NCI-H2227 (cell line): ENCODE data around the gene PRKG1.

Experiments used
- DNase-seq: peaks from one replicate; lab custom pipeline; 2025; ENCODE audit not compliant: unreplicated experiment; lab: John Stamatoyannopoulos, UW

PRKG1 gene

GRCh38 chr10:51861731-51862130, 787.4 kb downstream of the PRKG1 start:
- no peak for DNase-seq

GRCh38 chr10:51862149-51862548, 787.9 kb downstream of the PRKG1 start:
- no peak for DNase-seq

- DNase-seq, result no peak
These were observed 793.7 kb downstream of the PRKG1 start for GRCh38 chr10:51867956-51868355.

- DNase-seq, result no peak
These were observed 799.8 kb downstream of the PRKG1 start for GRCh38 chr10:51874131-51874530.

- no peak for DNase-seq
These were observed 801.3 kb downstream of the PRKG1 start for GRCh38 chr10:51875610-51876009.

GRCh38 chr10:51876503-51876902, 802.2 kb downstream of the PRKG1 start:
- no peak for DNase-seq

GRCh38 chr10:51876979-51877378, 802.7 kb downstream of the PRKG1 start:
- DNase-seq, result no peak

GRCh38 chr10:51877636-51878035, 803.3 kb downstream of the PRKG1 start:
- DNase-seq, result no peak

- no peak for DNase-seq
These were observed 804.4 kb downstream of the PRKG1 start for GRCh38 chr10:51878695-51879094.

- DNase-seq, result no peak
These were observed 805.0 kb downstream of the PRKG1 start for GRCh38 chr10:51879238-51879637.

GRCh38 chr10:51881213-51881612, 806.9 kb downstream of the PRKG1 start:
- no peak for DNase-seq

GRCh38 chr10:51886438-51887068, 812.3 kb downstream of the PRKG1 start:
- no peak for DNase-seq

- DNase-seq, result no peak
These were observed 814.0 kb downstream of the PRKG1 start for GRCh38 chr10:51888263-51888662.

GRCh38 chr10:51892313-51892712, 818.0 kb downstream of the PRKG1 start:
- no peak for DNase-seq

- DNase-seq, result peak; percentile 39
These were observed 818.8 kb downstream of the PRKG1 start for GRCh38 chr10:51892965-51893658.

GRCh38 chr10:51894771-51895578, 820.7 kb downstream of the PRKG1 start:
- DNase-seq, result no peak

- DNase-seq, result no peak
These were observed 822.6 kb downstream of the PRKG1 start for GRCh38 chr10:51896849-51897248.

- no peak for DNase-seq
These were observed 823.3 kb downstream of the PRKG1 start for GRCh38 chr10:51897560-51897959.

GRCh38 chr10:51900180-51900579, 825.9 kb downstream of the PRKG1 start:
- DNase-seq, result no peak

- no peak for DNase-seq
These were observed 829.4 kb downstream of the PRKG1 start for GRCh38 chr10:51903675-51904074.

GRCh38 chr10:51905032-51905431, 830.7 kb downstream of the PRKG1 start:
- DNase-seq, result no peak

- no peak for DNase-seq
These were observed 833.1 kb downstream of the PRKG1 start for GRCh38 chr10:51907361-51907760.
